Stimulated activated memory B cell treated with anti-CD40 and anti-IgM and Interleukin-4, amounts not matched to agents 10 μg/mL and 1 μg/mL and 100 μg/mL, for 72 hours (primary cell): ENCODE results near the gene TRIM38.
"Not testable (repeated sequence)": the region's sequence is repeated elsewhere in the genome, so short reads cannot be mapped to it uniquely, and the experiment has no call there.

Source experiments
- ATAC-seq: fragments of 150-1000 bp; cut with Tn5 transposase; 2 replicates; pipeline ENCODE4 v1.10.0; 2021
- H3K27ac Mint-ChIP-seq: one replicate; pipeline ENCODE4 v1.8.0; 2022; ENCODE audit warnings: mild to moderate bottlenecking, mixed read lengths
- H3K27me3 Mint-ChIP-seq: one replicate; pipeline ENCODE4 v1.8.0; 2022; ENCODE audit warnings: mixed read lengths
- H3K36me3 Mint-ChIP-seq: one replicate; pipeline ENCODE4 v1.8.0; 2022; ENCODE audit warnings: mixed read lengths
- H3K4me1 Mint-ChIP-seq: one replicate; pipeline ENCODE4 v1.8.0; 2022; ENCODE audit warnings: mixed read lengths
- H3K4me3 Mint-ChIP-seq: one replicate; pipeline ENCODE4 v1.8.0; 2022; ENCODE audit warnings: mild to moderate bottlenecking, moderate library complexity, mixed read lengths
- H3K9me3 Mint-ChIP-seq: one replicate; pipeline ENCODE4 v1.8.0; 2022; ENCODE audit warnings: mixed read lengths

TRIM38 gene

DNA sequence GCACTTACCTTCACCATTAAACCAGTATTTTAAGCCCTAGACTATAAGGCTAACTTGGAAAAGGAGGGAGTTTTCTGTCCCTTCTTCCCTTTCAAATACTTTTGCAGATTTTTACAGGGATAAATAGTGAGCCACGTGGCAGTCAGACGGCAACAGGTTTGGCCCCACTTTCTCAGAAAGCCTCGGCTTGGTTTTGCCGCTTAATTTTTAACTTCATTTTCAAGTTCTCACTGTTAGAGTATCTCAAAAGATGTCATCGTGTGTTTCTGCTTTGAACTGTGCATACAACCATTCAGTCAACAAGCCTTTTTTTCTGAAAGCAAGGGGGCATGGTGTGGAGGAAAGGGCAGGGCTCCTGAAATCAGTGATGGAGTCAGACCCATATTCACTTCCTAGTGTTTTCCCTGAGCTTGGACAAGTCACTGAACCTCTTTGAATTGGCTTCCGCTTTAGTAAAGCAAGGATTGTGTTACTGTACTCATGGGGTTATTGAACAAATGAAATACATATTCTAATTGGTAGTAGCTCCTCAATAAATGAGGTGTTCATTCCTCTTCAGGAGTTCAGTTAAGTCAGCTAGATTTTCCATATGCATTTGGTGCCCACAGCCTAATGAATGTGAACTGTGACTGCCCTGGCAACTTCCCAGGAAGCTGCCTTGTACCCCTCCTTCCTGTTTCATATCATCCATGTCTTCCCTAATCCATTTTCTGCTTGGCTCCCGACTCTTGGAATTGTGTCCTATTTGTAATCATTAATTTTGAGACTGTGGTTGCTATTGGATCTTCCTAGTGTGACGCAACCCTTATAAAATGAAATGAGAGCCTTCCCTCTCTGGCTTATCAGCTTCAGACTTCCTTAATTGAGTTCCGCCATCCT is 31.8 kb upstream of the TRIM38 start, which contains the start of gene SLC17A2:
SLC17A2 (minus strand) TSS at position 160 of the 879 bp plus-strand sequence. CDS start 4,895 bp downstream, outside the sequence.
- Mint-ChIP-seq H3K27me3 (peaks cover 9% of the 10 kb centered on the region), H3K36me3 (no peaks in the 10 kb centered on the region), H3K4me1 (peaks cover 6% of the 10 kb centered on the region), H3K4me3 (no peak within 1 kb of the TSS), H3K9me3 (no peaks in the 10 kb centered on the region), H3K27ac (no peak within 1 kb of the TSS)
- no peak for ATAC-seq

DNA sequence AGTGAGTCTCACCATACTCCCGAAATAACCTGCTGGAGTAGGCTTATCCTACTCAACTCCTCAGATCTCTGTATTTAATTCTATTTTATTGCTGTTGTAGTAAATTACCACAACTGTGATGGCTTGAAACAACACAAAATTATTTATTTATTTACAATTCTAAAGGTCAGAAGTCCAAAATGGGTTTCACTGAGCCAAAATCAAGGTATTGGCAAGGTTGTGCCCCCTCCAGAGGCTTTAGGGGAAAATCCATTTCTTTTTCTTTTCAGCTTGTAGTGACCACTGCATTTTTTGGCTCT is 31.2 kb upstream of the TRIM38 start:
- ATAC-seq, result no peak
- no peaks in the 10 kb centered on the region for H3K36me3 Mint-ChIP-seq
- H3K9me3 Mint-ChIP-seq, result no peaks in the 10 kb centered on the region
- H3K27ac Mint-ChIP-seq, result no peak overlapping the region
- H3K4me1 Mint-ChIP-seq, result peaks cover 6% of the 10 kb centered on the region
- H3K4me3 Mint-ChIP-seq, result no peak overlapping the region
- H3K27me3 Mint-ChIP-seq, result peaks cover 9% of the 10 kb centered on the region

DNA sequence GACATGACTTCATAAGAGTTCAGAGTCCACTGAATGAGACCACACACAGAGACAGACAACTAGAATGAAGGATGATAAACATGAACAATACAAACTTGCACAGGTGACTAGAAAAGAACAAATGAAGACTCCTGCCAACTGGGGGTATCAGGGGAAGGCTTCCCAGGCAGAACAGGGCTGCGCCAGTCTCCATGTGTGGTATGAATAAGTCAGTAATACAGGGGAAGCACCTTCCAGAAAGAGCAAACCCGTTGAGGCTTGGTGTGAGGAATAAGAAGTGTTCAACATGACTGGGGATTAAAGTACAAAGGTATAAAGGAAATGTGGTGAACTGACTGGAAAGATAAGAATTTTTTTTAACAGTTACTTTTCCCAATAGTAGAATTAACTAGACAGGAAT is 28.4 kb upstream of the TRIM38 start:
- Mint-ChIP-seq H3K4me3 (no peak overlapping the region), H3K9me3 (no peaks in the 10 kb centered on the region), H3K4me1 (peaks cover 6% of the 10 kb centered on the region), H3K27me3 (peaks cover 9% of the 10 kb centered on the region), H3K27ac (no peak overlapping the region), H3K36me3 (no peaks in the 10 kb centered on the region)
- no peak for ATAC-seq

DNA sequence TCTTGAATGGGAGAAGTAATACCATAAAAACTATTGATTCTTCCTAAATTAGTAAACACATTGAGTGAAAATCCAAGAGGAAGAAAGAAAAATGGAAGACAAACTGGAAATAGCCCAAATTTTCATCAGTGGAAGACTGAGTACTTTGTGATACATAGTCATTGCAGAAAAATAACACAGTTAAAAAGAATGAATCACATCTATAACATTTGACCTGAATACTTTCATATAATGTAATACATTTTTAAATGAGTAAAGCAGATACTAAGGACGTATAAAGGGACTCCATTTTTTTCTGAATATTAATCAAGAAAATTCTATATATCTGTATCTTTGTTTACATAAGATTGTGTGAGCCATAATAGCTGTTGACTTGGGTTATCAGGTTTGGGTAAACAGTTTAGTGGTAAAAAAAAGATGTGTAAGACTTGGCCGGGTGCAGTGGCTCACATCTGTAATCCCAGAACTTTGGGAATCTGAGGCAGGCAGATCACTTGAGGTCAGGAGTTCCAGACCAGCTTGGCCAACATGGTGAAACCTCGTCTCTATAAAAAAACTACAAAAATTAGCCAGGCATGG is 27.8 kb upstream of the TRIM38 start:
- Mint-ChIP-seq H3K4me3 (no peak overlapping the region), H3K36me3 (no peaks in the 10 kb centered on the region), H3K27ac (no peak overlapping the region), H3K27me3 (peaks cover 9% of the 10 kb centered on the region), H3K9me3 (no peaks in the 10 kb centered on the region), H3K4me1 (peaks cover 6% of the 10 kb centered on the region)
- no peak for ATAC-seq

DNA sequence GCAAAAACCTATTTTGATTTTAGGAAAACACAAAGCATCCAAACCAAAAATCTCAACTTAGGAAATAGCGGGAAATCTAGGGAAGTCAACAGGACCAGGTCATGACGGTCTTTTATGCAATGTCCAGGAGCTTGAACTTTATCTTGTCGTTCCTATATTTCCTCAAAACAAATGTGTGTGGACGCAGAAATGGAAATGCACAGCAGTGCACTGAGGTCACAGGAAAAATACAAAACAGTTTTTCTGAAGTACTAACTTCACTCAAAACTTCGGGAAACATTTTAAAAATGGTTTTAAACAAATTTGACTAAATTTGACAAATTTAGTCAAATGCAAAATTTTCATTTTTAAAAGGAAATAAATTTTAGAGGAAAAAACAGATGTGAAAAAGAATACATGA is 26.6 kb upstream of the TRIM38 start:
- Mint-ChIP-seq H3K36me3 (no peaks in the 10 kb centered on the region), H3K27me3 (peaks cover 9% of the 10 kb centered on the region), H3K4me1 (peaks cover 6% of the 10 kb centered on the region), H3K9me3 (no peaks in the 10 kb centered on the region), H3K4me3 (no peak overlapping the region), H3K27ac (no peak overlapping the region)
- ATAC-seq, result no peak

DNA sequence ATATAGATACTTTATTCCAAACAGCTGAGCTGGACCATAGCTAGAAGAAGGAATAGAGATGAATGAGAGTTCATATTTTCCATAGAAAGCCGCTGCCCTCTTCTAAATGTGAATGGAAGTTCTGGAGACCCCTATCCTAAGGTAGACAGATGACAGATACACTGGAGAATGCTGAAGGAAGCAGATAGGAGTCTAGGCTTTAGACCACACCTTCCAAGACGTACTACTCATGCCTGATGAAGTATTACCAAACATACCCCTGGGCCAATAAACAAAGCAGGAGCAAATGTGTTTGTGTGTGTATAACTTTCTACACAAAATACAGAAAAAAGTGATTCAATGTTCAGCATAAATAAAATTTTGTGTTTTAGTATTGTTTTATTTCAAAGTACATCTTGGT is 23.0 kb upstream of the TRIM38 start:
- H3K27me3 Mint-ChIP-seq, result no peaks in the 10 kb centered on the region
- H3K4me3 Mint-ChIP-seq, result no peak overlapping the region
- no peaks in the 10 kb centered on the region for H3K36me3 Mint-ChIP-seq
- no peak overlapping the region for H3K27ac Mint-ChIP-seq
- no peaks in the 10 kb centered on the region for H3K9me3 Mint-ChIP-seq
- H3K4me1 Mint-ChIP-seq, result peaks cover 3% of the 10 kb centered on the region
- no peak for ATAC-seq

DNA sequence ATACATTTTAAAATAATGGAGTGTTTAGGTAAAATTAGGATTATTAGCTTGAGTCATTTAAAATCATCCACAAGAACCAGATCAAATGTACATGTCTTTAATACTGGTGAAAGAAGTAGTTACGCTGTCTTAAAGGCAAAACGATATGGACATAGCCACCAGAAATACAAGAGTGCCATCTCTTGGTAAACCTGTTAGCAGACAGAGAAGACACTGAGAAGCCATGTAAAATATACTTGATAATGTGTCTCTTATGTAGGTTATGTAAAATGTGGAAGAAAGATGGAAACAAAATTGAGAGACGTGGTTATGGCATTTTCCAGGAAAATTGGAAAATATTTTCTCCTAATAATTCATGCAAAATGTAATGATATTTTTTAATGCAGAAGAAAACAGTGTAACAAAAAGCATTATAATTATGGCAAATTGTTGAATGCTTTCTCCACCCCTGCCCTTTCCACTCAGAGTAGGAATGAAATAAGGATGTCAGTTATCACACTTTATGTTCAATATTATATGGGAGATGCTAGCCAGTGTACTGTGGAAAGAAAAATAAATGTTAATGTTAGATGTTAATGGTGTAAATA is 19.9 kb upstream of the TRIM38 start:
- H3K36me3 Mint-ChIP-seq, result peaks cover 5% of the 10 kb centered on the region
- no peak for ATAC-seq
- H3K4me1 Mint-ChIP-seq, result peaks cover 20% of the 10 kb centered on the region
- peaks cover 6% of the 10 kb centered on the region for H3K9me3 Mint-ChIP-seq
- peak overlapping the region; percentile 10 for H3K27ac Mint-ChIP-seq
- H3K4me3 Mint-ChIP-seq, result no peak overlapping the region
- no peaks in the 10 kb centered on the region for H3K27me3 Mint-ChIP-seq

DNA sequence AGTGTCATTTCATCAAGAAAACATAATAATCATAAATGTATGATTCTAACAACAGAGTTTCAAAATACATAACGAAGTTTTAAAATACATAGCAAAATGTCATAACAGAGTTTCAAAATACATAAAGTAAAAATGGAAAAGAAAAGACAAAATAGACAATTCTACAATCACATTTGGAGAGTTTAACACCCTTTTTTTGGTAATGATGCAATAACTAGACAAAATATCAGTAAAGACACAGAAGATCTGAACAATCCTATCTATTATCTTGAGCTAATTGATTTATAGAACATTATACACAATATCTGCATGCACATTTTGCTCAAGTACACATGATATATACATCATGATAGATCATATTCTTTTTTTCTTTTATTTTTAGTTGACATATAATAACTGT is 18.7 kb upstream of the TRIM38 start:
- no peak for ATAC-seq
- peaks cover 5% of the 10 kb centered on the region for H3K36me3 Mint-ChIP-seq
- H3K27me3 Mint-ChIP-seq, result no peaks in the 10 kb centered on the region
- no peak overlapping the region for H3K27ac Mint-ChIP-seq
- H3K4me1 Mint-ChIP-seq, result peaks cover 20% of the 10 kb centered on the region
- peaks cover 6% of the 10 kb centered on the region for H3K9me3 Mint-ChIP-seq
- no peak overlapping the region for H3K4me3 Mint-ChIP-seq

DNA sequence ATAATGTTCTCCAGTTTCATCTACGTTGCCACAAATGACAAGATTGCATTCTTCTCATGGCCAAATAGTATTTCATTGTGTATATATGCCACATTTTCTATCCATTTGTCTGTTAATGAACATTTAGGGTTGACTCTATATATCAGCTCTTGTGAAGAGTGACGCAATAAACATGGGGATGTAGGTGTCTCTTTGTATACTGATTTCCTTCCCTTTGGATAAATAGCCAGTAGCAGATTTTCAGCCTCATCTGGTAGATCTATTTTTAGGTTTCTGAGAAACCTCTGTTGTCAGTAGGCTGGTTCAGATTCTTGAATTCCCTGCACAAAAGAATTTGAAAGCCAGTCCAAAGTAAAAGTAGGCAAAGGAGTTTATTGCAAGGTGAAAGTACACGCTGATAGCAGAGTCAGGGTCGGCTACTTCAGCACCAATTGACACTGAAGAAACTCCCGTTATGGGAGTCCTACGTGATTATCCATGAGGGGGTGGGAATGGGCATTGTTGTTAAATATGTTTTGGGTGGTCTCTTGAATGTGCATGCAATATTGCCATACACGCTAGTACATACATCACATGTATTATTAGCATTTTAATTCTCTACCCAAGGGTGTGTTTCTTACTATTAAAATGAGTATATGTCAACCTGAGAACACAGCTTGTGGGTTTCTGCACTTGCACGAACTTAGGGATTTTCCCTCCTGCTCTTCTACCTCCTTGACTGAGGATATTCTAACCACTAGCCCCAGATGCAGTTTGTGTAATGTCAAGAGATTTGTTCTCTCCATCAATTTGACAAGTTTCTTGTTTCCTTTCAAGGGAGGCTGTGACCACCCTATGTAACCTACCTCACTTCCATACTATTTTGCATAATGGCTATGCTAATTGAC is 17.7 kb upstream of the TRIM38 start:
- no peak overlapping the region for H3K4me3 Mint-ChIP-seq
- peaks cover 6% of the 10 kb centered on the region for H3K9me3 Mint-ChIP-seq
- ATAC-seq, result peak; percentile 95
- H3K4me1 Mint-ChIP-seq, result peaks cover 20% of the 10 kb centered on the region
- H3K27me3 Mint-ChIP-seq, result no peaks in the 10 kb centered on the region
- peaks cover 5% of the 10 kb centered on the region for H3K36me3 Mint-ChIP-seq
- H3K27ac Mint-ChIP-seq, result peak overlapping the region; percentile 75

DNA sequence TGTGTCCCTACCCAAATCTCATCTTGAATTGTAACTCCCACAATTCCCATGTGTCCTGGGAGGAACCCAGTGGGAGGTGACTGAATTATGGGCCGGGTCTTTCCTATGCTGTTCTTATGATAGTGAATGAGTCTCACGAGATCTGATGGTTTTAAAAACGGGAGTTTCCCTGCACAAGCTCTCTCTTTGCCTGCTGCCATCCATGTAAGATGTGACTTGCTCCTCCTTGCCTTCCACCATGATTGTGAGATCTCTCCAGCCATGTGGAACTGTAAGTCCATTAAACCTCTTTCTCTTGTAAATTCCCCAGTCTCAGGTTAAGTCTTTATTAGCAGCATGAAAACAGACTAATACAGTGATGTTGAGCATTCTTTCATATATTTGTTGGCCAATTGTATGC is 16.9 kb upstream of the TRIM38 start:
- H3K9me3 Mint-ChIP-seq, H3K4me3 Mint-ChIP-seq, H3K36me3 Mint-ChIP-seq, ATAC-seq, H3K27me3 Mint-ChIP-seq: not testable (repeated sequence)
- peaks cover 20% of the 10 kb centered on the region for H3K4me1 Mint-ChIP-seq
- peak overlapping the region; percentile 75 for H3K27ac Mint-ChIP-seq

DNA sequence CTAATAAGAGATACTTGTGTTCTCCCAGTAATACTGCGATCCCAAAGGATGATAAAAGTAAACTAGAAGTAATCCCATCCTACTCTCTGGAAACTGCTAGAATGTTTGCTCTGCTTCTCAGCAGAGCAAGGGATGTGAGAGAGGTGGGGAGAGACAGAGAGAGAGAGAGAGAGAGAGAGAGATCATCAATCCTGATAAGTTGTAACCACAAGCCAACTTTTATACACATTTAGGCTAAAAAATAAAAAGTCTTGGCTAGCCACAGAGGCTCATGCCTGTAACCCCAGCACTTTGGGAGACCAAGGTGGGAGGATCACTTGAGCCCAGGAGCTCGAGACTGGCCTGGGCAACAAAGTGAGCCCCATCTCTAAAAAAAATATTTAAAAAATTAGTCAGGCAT is 16.0 kb upstream of the TRIM38 start:
- Mint-ChIP-seq H3K36me3 (peaks cover 5% of the 10 kb centered on the region), H3K4me3 (no peak overlapping the region), H3K27ac (peak overlapping the region; percentile 52), H3K4me1 (peaks cover 20% of the 10 kb centered on the region), H3K27me3 (no peaks in the 10 kb centered on the region), H3K9me3 (peaks cover 9% of the 10 kb centered on the region)
- ATAC-seq, result no peak

DNA sequence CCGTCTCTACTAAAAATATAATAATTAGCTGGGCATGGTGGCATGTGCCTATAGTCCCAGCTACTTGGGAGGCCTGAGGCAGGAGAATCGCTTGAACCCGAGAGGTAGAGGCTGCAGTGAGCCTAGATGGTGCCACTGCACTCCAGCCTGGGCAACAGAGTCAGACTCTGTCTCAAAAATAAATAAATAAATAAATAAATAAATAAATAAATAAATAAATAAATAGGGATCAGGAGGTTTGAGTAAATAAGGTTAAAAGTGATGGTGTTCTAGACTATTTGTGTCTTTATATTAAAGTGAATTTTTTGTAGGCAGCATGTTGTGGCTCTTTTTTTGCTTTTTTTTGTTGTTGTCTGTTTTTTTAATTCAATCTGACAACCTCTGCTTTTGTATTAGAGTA is 15.1 kb upstream of the TRIM38 start:
- H3K9me3 Mint-ChIP-seq, H3K36me3 Mint-ChIP-seq, ATAC-seq, H3K27ac Mint-ChIP-seq, H3K27me3 Mint-ChIP-seq, H3K4me3 Mint-ChIP-seq: not testable (repeated sequence)
- peaks cover 20% of the 10 kb centered on the region for H3K4me1 Mint-ChIP-seq

DNA sequence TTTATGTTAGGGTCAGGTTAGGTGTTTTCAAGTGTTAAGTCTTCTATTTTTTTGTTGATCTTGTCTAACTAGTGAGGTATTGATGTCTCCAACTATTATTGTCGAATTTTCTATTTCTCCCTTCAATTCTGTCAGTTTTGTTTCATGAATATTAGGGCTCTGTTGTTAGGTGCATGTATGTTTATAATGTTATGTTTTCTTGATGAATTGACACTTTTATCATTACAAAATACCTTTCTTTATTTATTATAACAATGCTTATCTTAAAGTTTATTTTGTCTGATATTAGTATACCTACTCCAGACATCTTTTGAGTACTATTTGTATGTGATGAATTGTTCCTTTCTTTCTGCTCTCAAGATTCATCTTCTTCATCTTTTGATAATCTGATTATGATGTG is 12.9 kb upstream of the TRIM38 start:
- H3K27ac Mint-ChIP-seq, result no peak overlapping the region
- ATAC-seq, result no peak
- peaks cover 5% of the 10 kb centered on the region for H3K36me3 Mint-ChIP-seq
- no peaks in the 10 kb centered on the region for H3K27me3 Mint-ChIP-seq
- H3K4me1 Mint-ChIP-seq, result peaks cover 15% of the 10 kb centered on the region
- H3K9me3 Mint-ChIP-seq, result peaks cover 9% of the 10 kb centered on the region
- H3K4me3 Mint-ChIP-seq, result no peak overlapping the region

DNA sequence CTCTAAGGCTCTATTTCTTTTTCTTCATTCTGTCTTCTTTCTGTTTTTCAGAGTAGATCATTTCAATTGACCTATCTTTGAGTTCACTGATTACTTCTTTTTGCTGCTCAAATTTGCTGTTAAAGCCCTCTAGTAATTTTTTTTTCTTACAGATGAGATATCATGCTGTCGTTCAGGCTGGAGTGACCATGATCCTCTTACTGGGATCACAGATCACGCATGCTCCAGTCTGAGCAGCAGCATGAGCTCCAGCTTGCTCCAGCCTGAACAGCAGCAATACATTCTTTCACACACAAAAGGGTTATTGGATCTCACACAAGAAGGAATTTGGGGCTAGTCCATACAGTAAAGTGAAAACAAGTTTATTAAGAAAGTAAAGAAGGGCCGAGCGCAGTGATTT is 12.3 kb upstream of the TRIM38 start:
- no peak for ATAC-seq
- Mint-ChIP-seq H3K27ac (no peak overlapping the region), H3K36me3 (peaks cover 5% of the 10 kb centered on the region), H3K4me3 (no peak overlapping the region), H3K9me3 (peaks cover 9% of the 10 kb centered on the region), H3K4me1 (peaks cover 9% of the 10 kb centered on the region), H3K27me3 (no peaks in the 10 kb centered on the region)

DNA sequence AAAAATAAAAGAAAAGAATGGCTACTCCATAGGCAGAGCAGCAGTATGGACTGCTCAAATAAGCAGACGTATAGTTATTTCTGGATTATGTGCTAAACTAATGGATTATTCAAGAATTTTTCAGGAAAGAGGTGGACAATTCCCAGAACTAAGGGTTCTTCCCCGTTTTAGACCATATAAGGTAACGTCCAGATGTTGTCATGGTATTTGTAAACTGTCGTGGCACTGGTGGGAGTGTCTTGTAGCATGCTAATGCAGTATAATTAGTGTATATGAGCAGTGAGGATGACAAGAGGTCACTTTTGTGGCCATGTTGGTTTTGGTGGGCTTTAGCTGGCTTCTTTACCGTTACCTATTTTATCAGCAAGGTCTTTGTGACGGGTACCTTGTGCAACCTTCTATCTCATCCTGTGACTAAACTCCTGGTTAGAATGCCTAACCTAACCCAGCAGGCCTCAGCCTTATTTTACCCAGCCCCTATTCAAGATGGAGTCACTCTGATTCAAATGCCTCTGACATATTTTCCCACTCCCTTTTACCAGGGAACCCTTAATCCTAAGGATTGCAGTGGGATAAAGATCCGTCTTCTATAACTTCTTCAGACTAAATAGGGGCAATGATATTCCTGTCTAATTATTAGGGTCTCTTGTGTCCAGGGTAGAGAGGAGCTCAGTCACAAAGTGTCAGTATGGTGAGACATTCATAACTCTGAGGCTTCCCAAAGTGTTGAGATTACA is 11.1 kb upstream of the TRIM38 start:
- no peak for ATAC-seq
- peaks cover 5% of the 10 kb centered on the region for H3K9me3 Mint-ChIP-seq
- H3K27me3 Mint-ChIP-seq, result no peaks in the 10 kb centered on the region
- no peak overlapping the region for H3K27ac Mint-ChIP-seq
- H3K36me3 Mint-ChIP-seq, result peaks cover 3% of the 10 kb centered on the region
- H3K4me1 Mint-ChIP-seq, result peaks cover 7% of the 10 kb centered on the region
- no peak overlapping the region for H3K4me3 Mint-ChIP-seq
